HS-27A (cell line): Measurements from ENCODE around the gene LINGO4.
"Not testable (repeated sequence)": the region's sequence is repeated elsewhere in the genome, so short reads cannot be mapped to it uniquely, and the experiment has no call there.

Source experiments
- DNase-seq: peaks from one replicate; pipeline ENCODE4 v3.0.0-alpha.2; 2012; ENCODE audit warnings: low read depth, missing footprints

LINGO4 gene

GRCh38 chr1:151782026-151782425 is 23.2 kb downstream of the LINGO4 start:
- DNase-seq: not testable (repeated sequence)

GRCh38 chr1:151780736-151781135 is 24.5 kb downstream of the LINGO4 start:
- not testable (repeated sequence) for DNase-seq

- no peak for DNase-seq
Observed at GRCh38 chr1:151779852-151780251, 25.4 kb downstream of the LINGO4 start.

GRCh38 chr1:151777317-151777716 is 27.9 kb downstream of the LINGO4 start:
- DNase-seq: no peak

GRCh38 chr1:151776665-151777062 is 28.6 kb downstream of the LINGO4 start:
- DNase-seq: no peak

- no peak for DNase-seq
Observed at GRCh38 chr1:151775894-151776664, 29.1 kb downstream of the LINGO4 start.

GRCh38 chr1:151774256-151774922 is 30.8 kb downstream of the LINGO4 start:
- no peak for DNase-seq

GRCh38 chr1:151773702-151774101 is 31.5 kb downstream of the LINGO4 start:
- DNase-seq: no peak

- not testable (repeated sequence) for DNase-seq
Observed at GRCh38 chr1:151769270-151769669, 35.9 kb downstream of the LINGO4 start.

GRCh38 chr1:151768351-151769066 is 36.7 kb downstream of the LINGO4 start:
- not testable (repeated sequence) for DNase-seq

GRCh38 chr1:151763990-151764389 is 41.2 kb downstream of the LINGO4 start:
- no peak for DNase-seq

- peak; percentile 29 for DNase-seq
Observed at GRCh38 chr1:151762941-151763921, 42.0 kb downstream of the LINGO4 start, which contains the start of gene MRPL9. Gene MRPL9 (minus strand): TSS chr1:151763496. CDS start chr1:151763479, 17 bp downstream.

- no peak for DNase-seq
Observed at GRCh38 chr1:151760597-151761385, 44.4 kb downstream of the LINGO4 start.

GRCh38 chr1:151759241-151759640 is 46.0 kb downstream of the LINGO4 start:
- DNase-seq: no peak

- no peak for DNase-seq
Observed at GRCh38 chr1:151756291-151756690, 48.9 kb downstream of the LINGO4 start.
